ENCODE results near the gene MB21D2.
A peak's percentile ranks its signal among the peaks of the same experiment; 100 is the strongest.

MB21D2 gene

GRCh38 chr3:192923731-192924130, 6.1 kb upstream of the MB21D2 start:
- no peak for DNase-seq (ENCODE audit: low read depth in 2 of 2)
- no peak overlapping the region for H3K4me3 ChIP-seq (replicated peaks in 1 of 2; ENCODE audit: low read depth in 2 of 2, low read length in 2 of 2)
- no peak for TF ChIP-seq CTCF (IDR thresholded peaks at IDR 0.05; ENCODE audit: low read depth, low read length)

GRCh38 chr3:192921793-192922192, 4.1 kb upstream of the MB21D2 start:
- H3K4me3 ChIP-seq (replicated peaks in 1 of 2; ENCODE audit: low read depth in 2 of 2, low read length in 2 of 2) = no peak overlapping the region
- no peak for DNase-seq (ENCODE audit: low read depth in 2 of 2)
- no peak for TF ChIP-seq CTCF (IDR thresholded peaks at IDR 0.05; ENCODE audit: low read depth, low read length)

- TF ChIP-seq CTCF (IDR thresholded peaks at IDR 0.05; ENCODE audit: low read depth, low read length) = no peak
- no peak overlapping the region for H3K4me3 ChIP-seq (replicated peaks in 1 of 2; ENCODE audit: low read depth in 2 of 2, low read length in 2 of 2)
- DNase-seq (ENCODE audit: low read depth in 2 of 2) = no peak
These were observed 2.8 kb upstream of the MB21D2 start for GRCh38 chr3:192920411-192920810.

GRCh38 chr3:192919901-192920300, 2.2 kb upstream of the MB21D2 start:
- TF ChIP-seq CTCF (IDR thresholded peaks at IDR 0.05; ENCODE audit: low read depth, low read length) = no peak
- no peak overlapping the region for H3K4me3 ChIP-seq (replicated peaks in 1 of 2; ENCODE audit: low read depth in 2 of 2, low read length in 2 of 2)
- DNase-seq (ENCODE audit: low read depth in 2 of 2) = no peak

GRCh38 chr3:192918275-192918588, 576 bp upstream of the MB21D2 start:
- no peak for TF ChIP-seq CTCF (IDR thresholded peaks at IDR 0.05; ENCODE audit: low read depth, low read length)
- peak overlapping the region; percentile 95 to 97 for H3K4me3 ChIP-seq (replicated peaks in 1 of 2; ENCODE audit: low read depth in 2 of 2, low read length in 2 of 2)
- DNase-seq (ENCODE audit: low read depth in 2 of 2) = no peak

GRCh38 chr3:192917028-192917403, 640 bp downstream of the MB21D2 start:
- DNase-seq (ENCODE audit: low read depth in 2 of 2) = peak; percentile 66 to 78

More at GRCh38 chr3:192917028-192917403, 640 bp downstream of the MB21D2 start:
- peak overlapping the region; percentile 95 to 97 for H3K4me3 ChIP-seq (replicated peaks in 1 of 2; ENCODE audit: low read depth in 2 of 2, low read length in 2 of 2)
- no peak for TF ChIP-seq CTCF (IDR thresholded peaks at IDR 0.05; ENCODE audit: low read depth, low read length)

Measured in cardiac fibroblast (primary cell).